ENCODE measurements around the gene EXD2. TPM values are rescaled to one million over a fixed set of nuclear protein-coding genes. Genes with fewer than 3 reads are reported as not detected.
A peak's percentile ranks its signal among the peaks of the same experiment; 100 is the strongest.

The EXD2 gene
- total RNA-seq, 1 donor from 2014 or later = 21.0 TPM

DNA sequence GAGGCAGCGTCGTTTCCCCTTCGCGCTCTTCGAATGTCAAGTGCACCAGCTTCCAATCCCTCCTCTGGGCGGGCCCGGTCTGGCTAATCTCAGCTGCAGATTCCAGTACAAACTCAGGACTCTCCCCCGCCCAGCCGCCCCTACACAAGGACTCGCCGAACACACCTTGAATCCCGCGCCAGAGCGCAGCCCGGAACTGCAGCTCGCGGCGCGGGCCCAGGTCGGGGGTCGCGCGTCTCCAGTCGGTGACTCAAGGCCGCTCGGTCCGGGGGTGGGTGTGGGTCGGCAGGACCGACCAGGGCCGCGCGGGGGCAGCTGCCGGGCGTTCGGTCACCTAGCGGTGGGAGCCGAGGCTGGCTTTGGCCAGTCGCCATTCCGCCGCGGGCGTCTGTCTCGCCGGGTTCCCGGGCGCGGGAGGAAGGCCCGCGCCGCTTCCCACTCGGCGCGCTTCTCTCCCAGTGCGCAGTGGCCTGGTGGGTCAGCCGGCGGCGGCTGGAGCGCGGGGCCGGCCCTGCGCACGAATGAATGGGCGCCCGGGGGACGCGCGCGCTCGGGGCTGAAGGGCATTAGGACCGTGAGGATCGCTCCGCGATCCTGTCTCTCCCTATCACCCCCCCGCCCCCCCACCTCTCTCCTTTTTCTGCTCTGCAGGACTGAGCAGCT is 68.4 kb downstream of the EXD2 start, which contains the start of gene GALNT16:
Gene GALNT16 (plus strand): TSS at position 632 of the 663 bp plus-strand sequence. CDS start 133 bp downstream, outside the sequence.
- Mint-ChIP-seq H3K36me3 (ENCODE audit: low read depth, unreplicated experiment) (no peaks in the 10 kb centered on the region), H3K4me3 (ENCODE audit: unreplicated experiment) (peak within 1 kb of the TSS; percentile 88), H3K27ac (ENCODE audit: unreplicated experiment) (no peak within 1 kb of the TSS), H3K9me3 (ENCODE audit: unreplicated experiment) (no peaks in the 10 kb centered on the region), H3K27me3 (ENCODE audit: unreplicated experiment) (peaks cover 24% of the 10 kb centered on the region), H3K4me1 (ENCODE audit: unreplicated experiment) (peaks cover 8% of the 10 kb centered on the region)
- TF ChIP-seq, protein P1, sequence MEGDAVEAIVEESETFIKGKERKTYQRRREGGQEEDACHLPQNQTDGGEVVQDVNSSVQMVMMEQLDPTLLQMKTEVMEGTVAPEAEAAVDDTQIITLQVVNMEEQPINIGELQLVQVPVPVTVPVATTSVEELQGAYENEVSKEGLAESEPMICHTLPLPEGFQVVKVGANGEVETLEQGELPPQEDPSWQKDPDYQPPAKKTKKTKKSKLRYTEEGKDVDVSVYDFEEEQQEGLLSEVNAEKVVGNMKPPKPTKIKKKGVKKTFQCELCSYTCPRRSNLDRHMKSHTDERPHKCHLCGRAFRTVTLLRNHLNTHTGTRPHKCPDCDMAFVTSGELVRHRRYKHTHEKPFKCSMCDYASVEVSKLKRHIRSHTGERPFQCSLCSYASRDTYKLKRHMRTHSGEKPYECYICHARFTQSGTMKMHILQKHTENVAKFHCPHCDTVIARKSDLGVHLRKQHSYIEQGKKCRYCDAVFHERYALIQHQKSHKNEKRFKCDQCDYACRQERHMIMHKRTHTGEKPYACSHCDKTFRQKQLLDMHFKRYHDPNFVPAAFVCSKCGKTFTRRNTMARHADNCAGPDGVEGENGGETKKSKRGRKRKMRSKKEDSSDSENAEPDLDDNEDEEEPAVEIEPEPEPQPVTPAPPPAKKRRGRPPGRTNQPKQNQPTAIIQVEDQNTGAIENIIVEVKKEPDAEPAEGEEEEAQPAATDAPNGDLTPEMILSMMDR (IDR thresholded peaks at IDR 0.05; ENCODE audit: unreplicated experiment) = no peak
- peak; percentile 69 for DNase-seq (ENCODE audit: low spot score)

DNA sequence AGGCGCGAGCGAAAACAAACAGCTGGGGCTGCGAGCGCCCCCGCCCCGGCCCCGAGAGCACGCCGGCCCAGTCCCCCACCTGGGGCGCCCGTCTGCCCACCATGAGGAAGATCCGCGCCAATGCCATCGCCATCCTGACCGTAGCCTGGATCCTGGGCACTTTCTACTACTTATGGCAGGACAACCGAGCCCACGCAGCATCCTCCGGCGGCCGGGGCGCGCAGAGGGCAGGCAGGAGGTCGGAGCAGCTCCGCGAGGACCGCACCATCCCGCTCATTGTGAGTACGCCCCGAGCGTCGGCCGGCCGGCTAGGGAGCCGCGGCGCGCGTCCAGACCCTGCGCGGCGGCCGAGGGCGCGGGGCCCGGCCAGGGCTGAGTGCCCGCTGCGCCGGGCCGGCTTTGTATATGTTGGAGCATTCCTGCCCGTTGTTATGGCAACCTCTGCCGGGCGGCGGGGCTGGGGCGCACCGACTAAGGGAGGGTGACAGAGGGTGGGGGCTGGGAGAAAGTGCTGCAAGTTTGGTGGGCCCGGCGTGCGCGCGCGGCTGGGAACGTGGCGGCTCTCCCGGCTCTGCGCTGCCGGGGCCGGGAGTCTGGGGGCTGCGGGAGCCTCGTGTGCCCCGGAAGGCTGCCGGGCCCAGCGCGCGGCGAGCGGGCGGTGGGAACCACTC is 69.0 kb downstream of the EXD2 start:
- Mint-ChIP-seq H3K9me3 (ENCODE audit: unreplicated experiment) (no peaks in the 10 kb centered on the region), H3K27ac (ENCODE audit: unreplicated experiment) (no peak overlapping the region), H3K36me3 (ENCODE audit: low read depth, unreplicated experiment) (no peaks in the 10 kb centered on the region), H3K4me1 (ENCODE audit: unreplicated experiment) (peaks cover 8% of the 10 kb centered on the region), H3K4me3 (ENCODE audit: unreplicated experiment) (peak overlapping the region; percentile 88), H3K27me3 (ENCODE audit: unreplicated experiment) (peaks cover 24% of the 10 kb centered on the region)
- TF ChIP-seq, protein P1 (IDR thresholded peaks at IDR 0.05; ENCODE audit: unreplicated experiment) = no peak
- DNase-seq (ENCODE audit: low spot score) = peak; percentile 47

DNA sequence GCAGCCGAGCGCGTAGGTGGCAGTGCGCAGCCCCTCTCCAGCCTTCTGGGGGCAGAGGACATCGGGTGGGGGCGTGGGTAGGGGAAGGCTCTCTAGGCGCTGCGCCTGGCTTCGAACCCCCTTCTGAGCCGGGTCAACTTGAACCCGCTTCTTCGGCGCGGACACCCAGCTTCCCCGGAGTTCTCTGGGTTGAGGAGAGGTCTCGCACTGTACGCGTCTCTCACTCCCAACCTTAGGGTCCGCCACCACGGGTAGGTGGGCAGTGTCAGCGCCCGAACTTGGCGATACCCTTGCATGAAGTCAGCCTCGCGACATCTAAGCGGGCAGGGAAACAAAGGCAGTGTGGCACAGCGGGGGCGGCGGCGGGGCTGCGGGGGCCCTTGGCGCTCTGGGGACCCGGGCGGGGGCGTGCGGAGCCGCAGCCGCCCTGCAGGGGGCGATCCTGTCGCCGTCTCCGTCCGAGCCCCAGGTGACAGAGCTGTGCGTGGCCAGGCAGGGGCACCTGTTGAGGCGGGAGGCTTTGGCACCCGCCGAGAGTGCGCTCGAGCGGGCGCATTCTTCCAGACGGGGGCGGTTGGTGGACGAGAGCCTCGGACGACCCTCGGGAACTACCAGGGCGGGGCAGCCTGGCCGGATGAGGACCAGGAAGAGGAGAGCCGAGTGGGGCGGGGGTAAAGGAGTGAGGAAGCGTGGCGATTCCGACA is 69.7 kb downstream of the EXD2 start:
- H3K27me3 Mint-ChIP-seq (ENCODE audit: unreplicated experiment) = peaks cover 24% of the 10 kb centered on the region
- no peak overlapping the region for H3K27ac Mint-ChIP-seq (ENCODE audit: unreplicated experiment)
- H3K36me3 Mint-ChIP-seq (ENCODE audit: low read depth, unreplicated experiment) = no peaks in the 10 kb centered on the region
- H3K4me1 Mint-ChIP-seq (ENCODE audit: unreplicated experiment) = peaks cover 8% of the 10 kb centered on the region
- DNase-seq (ENCODE audit: low spot score) = peak; percentile 59
- no peaks in the 10 kb centered on the region for H3K9me3 Mint-ChIP-seq (ENCODE audit: unreplicated experiment)
- peak overlapping the region; percentile 89 for H3K4me3 Mint-ChIP-seq (ENCODE audit: unreplicated experiment)
- TF ChIP-seq, protein P1 (IDR thresholded peaks at IDR 0.05; ENCODE audit: unreplicated experiment) = peak; percentile 92

DNA sequence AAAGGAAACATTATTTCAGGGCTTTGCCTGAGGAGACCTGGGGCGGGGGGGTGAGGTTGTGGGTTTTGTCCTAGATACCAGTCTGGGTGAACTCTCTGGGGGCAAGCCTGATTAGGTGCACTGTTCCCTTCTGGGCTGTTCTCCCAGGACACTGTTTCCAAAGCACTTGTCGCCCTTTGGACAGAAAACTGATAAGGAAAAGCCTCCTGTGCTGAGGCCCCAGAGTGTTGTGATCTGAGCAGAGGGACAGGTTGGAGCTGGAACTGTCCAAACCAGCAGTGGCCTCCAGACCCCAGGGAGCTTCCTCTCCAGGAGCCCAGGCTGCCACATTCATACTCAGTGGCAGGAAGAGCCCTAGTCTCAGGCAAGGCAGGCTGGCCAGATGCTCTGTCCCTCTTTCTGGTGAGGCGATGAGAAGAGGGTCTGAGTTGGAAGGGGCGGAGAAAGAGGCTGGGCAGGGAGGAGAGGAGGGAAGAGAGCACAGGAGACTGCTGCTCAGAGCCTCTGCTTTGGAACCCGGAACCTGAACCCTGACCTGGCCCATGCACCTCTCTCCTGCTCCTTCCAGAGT is 70.5 kb downstream of the EXD2 start:
- Mint-ChIP-seq H3K9me3 (ENCODE audit: unreplicated experiment) (no peaks in the 10 kb centered on the region), H3K27me3 (ENCODE audit: unreplicated experiment) (peaks cover 20% of the 10 kb centered on the region), H3K4me3 (ENCODE audit: unreplicated experiment) (peak overlapping the region; percentile 89), H3K4me1 (ENCODE audit: unreplicated experiment) (peaks cover 8% of the 10 kb centered on the region), H3K36me3 (ENCODE audit: low read depth, unreplicated experiment) (no peaks in the 10 kb centered on the region), H3K27ac (ENCODE audit: unreplicated experiment) (no peak overlapping the region)
- DNase-seq (ENCODE audit: low spot score) = peak; percentile 28
- TF ChIP-seq, protein P1 (IDR thresholded peaks at IDR 0.05; ENCODE audit: unreplicated experiment) = no peak

Measured in endothelial cell (in vitro differentiated cells).